GM12874 (cell line): ENCODE results near the gene C19orf47.

Source experiments
- TF ChIP-seq, protein P1 (sequence below): IDR thresholded peaks from 2 replicates; pipeline ENCODE4 v1.5.1; 2011; ENCODE audit warnings: low read depth, mild to moderate bottlenecking, control low read depth, low read length, moderate library complexity; ENCODE audit not compliant: insufficient read depth

C19orf47 gene

DNA sequence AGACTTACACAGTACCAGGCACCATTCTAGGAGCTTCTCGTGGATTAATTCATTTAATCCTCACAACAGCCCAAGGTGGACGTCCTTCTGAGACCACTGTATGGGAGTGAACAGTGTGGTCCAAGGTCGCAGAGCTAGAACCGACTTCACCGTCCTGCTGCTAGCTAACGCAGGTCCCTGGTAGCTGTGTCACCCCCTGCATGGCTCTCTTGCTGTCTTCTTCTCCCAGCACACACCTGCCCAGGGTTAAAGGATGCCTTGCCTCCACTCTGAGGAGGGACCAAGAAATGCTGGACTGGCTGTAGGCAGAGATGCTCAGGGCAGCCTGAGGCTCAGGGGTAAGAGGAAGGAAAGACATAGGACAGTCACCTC, 66.0 kb downstream of the C19orf47 start:
- TF ChIP-seq, protein P1, sequence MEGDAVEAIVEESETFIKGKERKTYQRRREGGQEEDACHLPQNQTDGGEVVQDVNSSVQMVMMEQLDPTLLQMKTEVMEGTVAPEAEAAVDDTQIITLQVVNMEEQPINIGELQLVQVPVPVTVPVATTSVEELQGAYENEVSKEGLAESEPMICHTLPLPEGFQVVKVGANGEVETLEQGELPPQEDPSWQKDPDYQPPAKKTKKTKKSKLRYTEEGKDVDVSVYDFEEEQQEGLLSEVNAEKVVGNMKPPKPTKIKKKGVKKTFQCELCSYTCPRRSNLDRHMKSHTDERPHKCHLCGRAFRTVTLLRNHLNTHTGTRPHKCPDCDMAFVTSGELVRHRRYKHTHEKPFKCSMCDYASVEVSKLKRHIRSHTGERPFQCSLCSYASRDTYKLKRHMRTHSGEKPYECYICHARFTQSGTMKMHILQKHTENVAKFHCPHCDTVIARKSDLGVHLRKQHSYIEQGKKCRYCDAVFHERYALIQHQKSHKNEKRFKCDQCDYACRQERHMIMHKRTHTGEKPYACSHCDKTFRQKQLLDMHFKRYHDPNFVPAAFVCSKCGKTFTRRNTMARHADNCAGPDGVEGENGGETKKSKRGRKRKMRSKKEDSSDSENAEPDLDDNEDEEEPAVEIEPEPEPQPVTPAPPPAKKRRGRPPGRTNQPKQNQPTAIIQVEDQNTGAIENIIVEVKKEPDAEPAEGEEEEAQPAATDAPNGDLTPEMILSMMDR: no peak

GRCh38 chr19:40281381-40282208, 66.6 kb downstream of the C19orf47 start:
- TF ChIP-seq, protein P1: no peak

- TF ChIP-seq, protein P1: no peak
Measured at GRCh38 chr19:40280608-40281221, 67.5 kb downstream of the C19orf47 start.

- TF ChIP-seq, protein P1: no peak
Measured at GRCh38 chr19:40279761-40280607, 68.2 kb downstream of the C19orf47 start.

GRCh38 chr19:40279120-40279551, 69.1 kb downstream of the C19orf47 start:
- TF ChIP-seq, protein P1: no peak

DNA sequence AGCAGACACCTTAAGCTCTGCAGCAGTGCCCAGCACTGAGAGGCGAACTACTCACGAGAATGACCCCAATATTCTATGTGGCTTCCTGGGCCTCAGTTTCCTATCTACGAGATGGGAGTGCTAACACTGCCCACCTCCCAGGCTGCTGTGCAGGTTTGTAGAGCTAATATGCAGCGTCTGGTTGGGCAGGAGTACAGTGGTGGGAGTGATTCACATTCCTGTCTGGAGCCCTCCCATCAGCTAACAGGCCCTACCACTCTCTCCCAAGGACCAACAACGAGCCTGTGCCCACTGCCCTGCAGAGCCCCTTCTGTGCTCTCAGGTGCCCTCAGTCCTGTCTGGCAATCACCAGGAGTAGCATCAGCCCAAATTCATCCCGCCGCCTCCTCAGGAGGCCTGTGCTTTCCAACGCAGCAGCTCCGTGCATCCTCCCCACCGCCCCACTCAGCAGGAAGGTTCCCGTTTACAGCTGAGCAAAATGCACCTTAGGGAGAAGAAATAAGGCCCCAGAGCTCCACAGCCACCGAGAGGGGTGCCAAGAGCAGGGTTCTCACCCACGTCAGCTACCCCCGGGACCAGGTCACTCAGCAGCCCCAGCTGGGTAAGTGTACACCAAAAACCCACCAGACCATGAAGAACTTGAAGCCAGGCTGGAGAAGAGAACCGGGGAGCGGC, 69.7 kb downstream of the C19orf47 start:
- TF ChIP-seq, protein P1: no peak
